GM19023 (cell line): ENCODE results near the gene REEP5.
"Not testable (repeated sequence)": the region's sequence is repeated elsewhere in the genome, so short reads cannot be mapped to it uniquely, and the experiment has no call there.

Experiments used
- ATAC-seq: cut with Tn5 transposase; IDR thresholded peaks from one replicate; pipeline ENCODE4 v1.9.1; 2021; ENCODE audit warnings: mild to moderate bottlenecking, moderate library complexity; ENCODE audit not compliant: unreplicated experiment

The REEP5 gene

GRCh38 chr5:112933651-112934365, 11.8 kb upstream of the REEP5 start:
- ATAC-seq = no peak

GRCh38 chr5:112933105-112933504, 11.1 kb upstream of the REEP5 start:
- no peak for ATAC-seq

GRCh38 chr5:112931473-112931872, 9.4 kb upstream of the REEP5 start:
- no peak for ATAC-seq

- no peak for ATAC-seq
Measured at GRCh38 chr5:112930082-112930344, 8.0 kb upstream of the REEP5 start.

GRCh38 chr5:112929336-112930081, 7.5 kb upstream of the REEP5 start:
- peak; percentile 66 for ATAC-seq

- no peak for ATAC-seq
Measured at GRCh38 chr5:112923988-112924387, 2.0 kb upstream of the REEP5 start.

GRCh38 chr5:112923148-112923917, 1.3 kb upstream of the REEP5 start:
- ATAC-seq = peak; percentile 23

- ATAC-seq = peak; percentile 43
Measured at GRCh38 chr5:112921026-112921832, 798 bp downstream of the REEP5 start.

GRCh38 chr5:112919972-112920371, 2.1 kb downstream of the REEP5 start:
- no peak for ATAC-seq

- no peak for ATAC-seq
Measured at GRCh38 chr5:112918679-112919078, 3.3 kb downstream of the REEP5 start.

- no peak for ATAC-seq
Measured at GRCh38 chr5:112918136-112918535, 3.9 kb downstream of the REEP5 start.

- ATAC-seq = no peak
Measured at GRCh38 chr5:112917453-112917995, 4.5 kb downstream of the REEP5 start.

- no peak for ATAC-seq
Measured at GRCh38 chr5:112915831-112916230, 6.2 kb downstream of the REEP5 start.

GRCh38 chr5:112914584-112914983, 7.4 kb downstream of the REEP5 start:
- no peak for ATAC-seq

- ATAC-seq = no peak
Measured at GRCh38 chr5:112910529-112910928, 11.5 kb downstream of the REEP5 start.

- no peak for ATAC-seq
Measured at GRCh38 chr5:112908854-112909253, 13.2 kb downstream of the REEP5 start.

GRCh38 chr5:112907166-112907631, 14.8 kb downstream of the REEP5 start:
- no peak for ATAC-seq

GRCh38 chr5:112906637-112907036, 15.4 kb downstream of the REEP5 start:
- no peak for ATAC-seq

GRCh38 chr5:112904996-112905395, 17.0 kb downstream of the REEP5 start:
- not testable (repeated sequence) for ATAC-seq

- ATAC-seq = no peak
Measured at GRCh38 chr5:112902561-112902960, 19.5 kb downstream of the REEP5 start.

GRCh38 chr5:112895682-112896081, 26.3 kb downstream of the REEP5 start:
- no peak for ATAC-seq
